HepG2 (cell line): ENCODE measurements around the gene BCL7A. TPM values are rescaled to one million over a fixed set of nuclear protein-coding genes. Genes with fewer than 3 reads are reported as not detected.
A peak's percentile ranks its signal among the peaks of the same experiment; 100 is the strongest.

Experiments
- ELF1 ChIP-seq: sonication (generic); formaldehyde crosslinking; IDR thresholded peaks from 2 replicates; pipeline ENCODE4 v1.4.0; 2020; ENCODE audit warnings: missing genetic modification reagents
- FOXJ3 ChIP-seq: sonication (generic); formaldehyde crosslinking; IDR thresholded peaks from 2 replicates; pipeline ENCODE4 v1.4.0; 2020; ENCODE audit warnings: missing genetic modification reagents, mild to moderate bottlenecking, borderline replicate concordance
- HNRNPK ChIP-seq: fragments of 200-400 bp; formaldehyde crosslinking; IDR thresholded peaks from 2 replicates; pipeline ENCODE4 v1.6.1; 2018; ENCODE audit warnings: low read length, low read depth, moderate library complexity, mild to moderate bottlenecking; ENCODE audit not compliant: poor library complexity, severe bottlenecking
- KLF16 ChIP-seq, 2 experiments: sonication (generic) in 1 of 2; formaldehyde crosslinking in 1 of 2; IDR thresholded peaks; 2 replicates each; pipeline versions ENCODE4 v1.6.1 to v1.8.0; 2016 to 2023; ENCODE audit warnings: missing genetic modification reagents in 2 of 2, missing compliant biosample characterization in 1 of 2
- NCOA1 ChIP-seq: sonication (generic); formaldehyde crosslinking; IDR thresholded peaks from 2 replicates; pipeline ENCODE4 v1.9.0; 2021; ENCODE audit warnings: missing genetic modification reagents
- ZBTB38 ChIP-seq: sonication (generic); formaldehyde crosslinking; IDR thresholded peaks from 2 replicates; pipeline ENCODE4 v1.5.1; 2020; ENCODE audit warnings: mild to moderate bottlenecking, missing genetic modification reagents
- ZBTB7B ChIP-seq: sonication (generic); formaldehyde crosslinking; IDR thresholded peaks from 2 replicates; pipeline ENCODE4 v1.4.0; 2020; ENCODE audit warnings: missing genetic modification reagents
- polyA plus RNA-seq, 8 experiments: library from polyadenylated mRNA; depleted of rRNA in 3 of 8; stranded (reverse) in 7 of 8; unstranded in 1 of 8; fragments of >200 nt; fragmentation: Illumina TruSeq in 4 of 8; extraction: Trizol in 4 of 8; gene quantifications; 2 replicates each; pipeline versions ENCODE4 v1.2.1 to v1.2.3, GENCODE V29; 2011 to 2016; ENCODE audit warnings: low read depth in 4 of 8, missing spikeins in 1 of 8, mixed read lengths in 1 of 8; ENCODE audit not compliant: insufficient read depth in 1 of 8
- total RNA-seq, 5 experiments: library from RNA; depleted of rRNA; stranded (reverse); fragments of >200 nt; fragmentation: Illumina TruSeq; extraction: Trizol; gene quantifications; 2 replicates each; pipeline ENCODE4 v1.2.3, GENCODE V29; 2016; ENCODE audit warnings: low read depth in 1 of 5
- TF ChIP-seq, protein P1 (sequence below): sonication (generic); formaldehyde crosslinking; IDR thresholded peaks from 2 replicates; pipeline ENCODE4 v1.4.0; 2020; ENCODE audit warnings: missing genetic modification reagents, borderline replicate concordance
- TF ChIP-seq, protein P2 (sequence below): IDR thresholded peaks from 2 replicates; pipeline ENCODE4 v1.6.1; 2012; ENCODE audit warnings: low read length, improper control_type of control experiment

BCL7A gene
- total and polyA plus RNA-seq, 2 of the 13 experiments (the other 11 are each of a cell fraction or from before 2014, with no cell fraction given) = 4.1 to 6.2 TPM

DNA sequence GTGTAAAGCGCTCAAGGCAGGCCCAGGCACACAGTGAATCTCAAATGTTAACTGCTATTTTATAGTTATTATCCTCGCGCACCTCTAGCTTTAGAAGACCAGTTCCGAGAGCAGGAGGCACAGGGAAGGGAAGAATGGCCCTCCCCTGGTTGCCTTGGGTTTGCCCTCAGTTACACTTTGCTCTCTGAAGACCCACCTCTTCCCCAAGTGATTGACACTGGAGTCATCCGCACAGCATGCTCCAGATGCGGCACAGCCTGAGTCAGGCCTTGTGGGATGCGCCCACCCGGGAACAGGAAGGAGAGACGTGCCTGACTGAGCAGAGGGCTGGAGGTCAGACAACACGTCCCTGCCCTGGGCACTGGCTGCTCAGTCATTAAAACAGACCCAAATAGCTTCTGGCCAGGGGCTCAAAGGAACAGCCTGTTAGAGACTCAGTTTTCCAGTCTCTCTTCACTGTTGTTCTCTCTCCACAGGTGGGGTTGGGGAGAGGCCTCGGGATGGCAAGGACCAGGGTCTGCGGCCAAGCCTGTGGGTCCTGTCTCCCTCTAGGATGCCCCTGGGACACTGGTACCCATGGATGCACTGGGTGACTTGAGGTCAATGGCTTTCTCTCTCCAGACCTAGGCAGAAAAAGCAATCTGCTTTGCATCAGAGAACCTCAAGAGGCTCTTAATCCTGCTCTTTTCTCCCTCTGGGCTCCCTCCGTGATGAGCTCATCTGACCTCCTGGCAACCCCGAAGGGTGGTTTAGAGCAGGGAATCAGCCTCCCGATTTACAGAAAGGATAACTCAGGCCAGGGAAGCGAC lies 43.3 kb downstream of the BCL7A start (continued):
- TF ChIP-seq ZBTB7B (CRISPR knock-in tag) (0 out of 2 replicates have a peak, but pooled peaks have one; percentile 34), KLF16 (CRISPR knock-in tag; IDR thresholded peaks at IDR 0.05) (no peak), ELF1 (CRISPR knock-in tag) (0 out of 2 replicates have a peak, but pooled peaks have one; percentile 39), ZBTB38 (CRISPR knock-in tag) (peak; percentile 97), FOXJ3 (CRISPR knock-in tag) (no peak), HNRNPK (no peak), NCOA1 (no peak)
- TF ChIP-seq, protein P1, sequence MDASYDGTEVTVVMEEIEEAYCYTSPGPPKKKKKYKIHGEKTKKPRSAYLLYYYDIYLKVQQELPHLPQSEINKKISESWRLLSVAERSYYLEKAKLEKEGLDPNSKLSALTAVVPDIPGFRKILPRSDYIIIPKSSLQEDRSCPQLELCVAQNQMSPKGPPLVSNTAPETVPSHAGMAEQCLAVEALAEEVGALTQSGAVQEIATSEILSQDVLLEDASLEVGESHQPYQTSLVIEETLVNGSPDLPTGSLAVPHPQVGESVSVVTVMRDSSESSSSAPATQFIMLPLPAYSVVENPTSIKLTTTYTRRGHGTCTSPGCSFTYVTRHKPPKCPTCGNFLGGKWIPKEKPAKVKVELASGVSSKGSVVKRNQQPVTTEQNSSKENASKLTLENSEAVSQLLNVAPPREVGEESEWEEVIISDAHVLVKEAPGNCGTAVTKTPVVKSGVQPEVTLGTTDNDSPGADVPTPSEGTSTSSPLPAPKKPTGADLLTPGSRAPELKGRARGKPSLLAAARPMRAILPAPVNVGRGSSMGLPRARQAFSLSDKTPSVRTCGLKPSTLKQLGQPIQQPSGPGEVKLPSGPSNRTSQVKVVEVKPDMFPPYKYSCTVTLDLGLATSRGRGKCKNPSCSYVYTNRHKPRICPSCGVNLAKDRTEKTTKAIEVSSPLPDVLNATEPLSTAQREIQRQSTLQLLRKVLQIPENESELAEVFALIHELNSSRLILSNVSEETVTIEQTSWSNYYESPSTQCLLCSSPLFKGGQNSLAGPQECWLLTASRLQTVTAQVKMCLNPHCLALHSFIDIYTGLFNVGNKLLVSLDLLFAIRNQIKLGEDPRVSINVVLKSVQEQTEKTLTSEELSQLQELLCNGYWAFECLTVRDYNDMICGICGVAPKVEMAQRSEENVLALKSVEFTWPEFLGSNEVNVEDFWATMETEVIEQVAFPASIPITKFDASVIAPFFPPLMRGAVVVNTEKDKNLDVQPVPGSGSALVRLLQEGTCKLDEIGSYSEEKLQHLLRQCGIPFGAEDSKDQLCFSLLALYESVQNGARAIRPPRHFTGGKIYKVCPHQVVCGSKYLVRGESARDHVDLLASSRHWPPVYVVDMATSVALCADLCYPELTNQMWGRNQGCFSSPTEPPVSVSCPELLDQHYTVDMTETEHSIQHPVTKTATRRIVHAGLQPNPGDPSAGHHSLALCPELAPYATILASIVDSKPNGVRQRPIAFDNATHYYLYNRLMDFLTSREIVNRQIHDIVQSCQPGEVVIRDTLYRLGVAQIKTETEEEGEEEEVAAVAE (CRISPR knock-in tag) = no peak
- TF ChIP-seq, protein P2, sequence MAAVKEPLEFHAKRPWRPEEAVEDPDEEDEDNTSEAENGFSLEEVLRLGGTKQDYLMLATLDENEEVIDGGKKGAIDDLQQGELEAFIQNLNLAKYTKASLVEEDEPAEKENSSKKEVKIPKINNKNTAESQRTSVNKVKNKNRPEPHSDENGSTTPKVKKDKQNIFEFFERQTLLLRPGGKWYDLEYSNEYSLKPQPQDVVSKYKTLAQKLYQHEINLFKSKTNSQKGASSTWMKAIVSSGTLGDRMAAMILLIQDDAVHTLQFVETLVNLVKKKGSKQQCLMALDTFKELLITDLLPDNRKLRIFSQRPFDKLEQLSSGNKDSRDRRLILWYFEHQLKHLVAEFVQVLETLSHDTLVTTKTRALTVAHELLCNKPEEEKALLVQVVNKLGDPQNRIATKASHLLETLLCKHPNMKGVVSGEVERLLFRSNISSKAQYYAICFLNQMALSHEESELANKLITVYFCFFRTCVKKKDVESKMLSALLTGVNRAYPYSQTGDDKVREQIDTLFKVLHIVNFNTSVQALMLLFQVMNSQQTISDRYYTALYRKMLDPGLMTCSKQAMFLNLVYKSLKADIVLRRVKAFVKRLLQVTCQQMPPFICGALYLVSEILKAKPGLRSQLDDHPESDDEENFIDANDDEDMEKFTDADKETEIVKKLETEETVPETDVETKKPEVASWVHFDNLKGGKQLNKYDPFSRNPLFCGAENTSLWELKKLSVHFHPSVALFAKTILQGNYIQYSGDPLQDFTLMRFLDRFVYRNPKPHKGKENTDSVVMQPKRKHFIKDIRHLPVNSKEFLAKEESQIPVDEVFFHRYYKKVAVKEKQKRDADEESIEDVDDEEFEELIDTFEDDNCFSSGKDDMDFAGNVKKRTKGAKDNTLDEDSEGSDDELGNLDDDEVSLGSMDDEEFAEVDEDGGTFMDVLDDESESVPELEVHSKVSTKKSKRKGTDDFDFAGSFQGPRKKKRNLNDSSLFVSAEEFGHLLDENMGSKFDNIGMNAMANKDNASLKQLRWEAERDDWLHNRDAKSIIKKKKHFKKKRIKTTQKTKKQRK = no peak
